Heart left ventricle (tissue), 13 donors: Measurements from ENCODE around the gene CALCA.

Experiments
- CTCF ChIP-seq, 12 donors: fragments of 200-600 bp; sonication (generic) in 4 of 12; IDR thresholded peaks; one replicate each; pipeline versions ENCODE4 v1.5.0 to v1.8.0; 2018 to 2022; ENCODE audit warnings: antibody characterized with exemption in 12 of 12, mild to moderate bottlenecking in 5 of 12
- POLR2A ChIP-seq, 2 donors: fragments of 450-650 bp; IDR thresholded peaks; one replicate each; pipeline ENCODE4 v1.6.1; 2017; ENCODE audit warnings: antibody characterized with exemption in 2 of 2, mild to moderate bottlenecking in 2 of 2, moderate library complexity in 2 of 2
- donor health status: ischemic (EF 13 %, LVEDD 7.1; RV severe dilation, severe dysfunction).
- donor health status: DM: no; HTN: yes; CAD: no.
- donor health status: DM: no; HTN: no; CAD: no.
- donor health status: ischemic (EF 25% LVEDD 6.9; RV normal size, moderate dysfunction).
- donor health status: ischemic (EF 25% LVEDD 5.7; RV mildly dilated, moderate dysfunction).
- donor health status: ischemic (EF 35%, LVEDD 5.7; RV mildly dilated, moderate dysfunction).
- donor health status: nonischemic (EF 11% LVEDD 7.7; RV severe dilation, severe dysfunction).
- donor health status: DM: yes; HTN: yes; CAD: no.
- donor health status: PGD.
- donor health status: ischemic (EF 29% LVEDD 5.4; RV normal size, mild dysfunction).
- donor health status: nonischemic (EF 23%, LVEDD 6.1; RV moderate dilation, normal function).

- no peak for TF ChIP-seq CTCF (IDR thresholded peaks at IDR 0.05)
- no peak for TF ChIP-seq POLR2A (IDR thresholded peaks at IDR 0.05)
Measured at GRCh38 chr11:14942745-14943144, 29.4 kb downstream of the CALCA start.
